GM12878 (cell line): ENCODE measurements around the gene LYG2. TPM values are rescaled to one million over a fixed set of nuclear protein-coding genes. Genes with fewer than 3 reads are reported as not detected.
"Not testable (repeated sequence)": the region's sequence is repeated elsewhere in the genome, so short reads cannot be mapped to it uniquely, and the experiment has no call there.

Experiments used
- ATAC-seq: fragments of 200-7000 bp; cut with Tn5 transposase; 3 replicates; pipeline ENCODE4 v1.9.1; 2020; ENCODE audit warnings: mild to moderate bottlenecking, moderate library complexity
- BruUV-seq: library from RNA; stranded (reverse); fragments of 400-500 nt; replicated peaks from 2 replicates; lab custom pipeline; 2021; lab: Mats Ljungman, UMichigan
- CTCF ChIA-PET: fragments of 300-600 bp; sonication (Branson Sonifier 250); formaldehyde crosslinking; extraction: SDS; loops from one replicate; lab custom pipeline; 2021; ENCODE audit warnings: inconsistent platforms; lab: Yijun Ruan, JAX
- POLR2A ChIA-PET: fragments of 350-600 bp; formaldehyde crosslinking; extraction: SDS; loops from one replicate; lab custom pipeline; 2021; ENCODE audit warnings: inconsistent platforms; lab: Charles Lee
- RAD21 ChIA-PET: fragments of 300-600 bp; sonication (Branson Sonifier 250); formaldehyde crosslinking; loops from one replicate; lab custom pipeline; 2023; ENCODE audit warnings: antibody characterized with exemption; ENCODE audit not compliant: unreplicated experiment; lab: Charles Lee
- SMC1A ChIA-PET: fragments of 300-600 bp; sonication (Branson Sonifier 250); formaldehyde crosslinking; loops from one replicate; lab custom pipeline; 2023; ENCODE audit not compliant: unreplicated experiment, uncharacterized antibody; lab: Charles Lee
- DNase-seq: peaks from one replicate; pipeline ENCODE4 v3.0.0-alpha.2; 2011; ENCODE audit warnings: low read depth, low spot score
- FAIRE-seq: peaks from 3 replicates; lab custom pipeline; 2011; peaks lifted over from hg19 to GRCh38; lab: Jason Lieb, UNC
- H2AFZ ChIP-seq: 2 replicates; pipeline ENCODE4 v1.6.0; 2011; ENCODE audit warnings: low read depth, low read length, control low read depth; ENCODE audit not compliant: control insufficient read depth
- H3K27ac ChIP-seq: 2 replicates; pipeline ENCODE4 v1.5.1; 2011; ENCODE audit warnings: control low read depth; ENCODE audit not compliant: control insufficient read depth, insufficient read depth
- H3K27me3 ChIP-seq, 2 experiments: replicated peaks in 1 of 2; 2 replicates each; pipeline versions ENCODE4 v1.6.0 to v1.6.1; 2011; ENCODE audit warnings: low read length in 1 of 2; ENCODE audit not compliant: control insufficient read depth in 2 of 2, insufficient read depth in 2 of 2
- H3K36me3 ChIP-seq, 2 experiments: 2 replicates each; pipeline ENCODE4 v1.5.1; 2011; ENCODE audit warnings: low read length in 1 of 2; ENCODE audit not compliant: control insufficient read depth in 2 of 2, insufficient read depth in 2 of 2
- H3K4me1 ChIP-seq: 2 replicates; pipeline ENCODE4 v1.6.1; 2011; ENCODE audit warnings: mild to moderate bottlenecking, low read length, moderate library complexity, mixed read lengths; ENCODE audit not compliant: control insufficient read depth, insufficient read depth
- H3K4me2 ChIP-seq: 2 replicates; pipeline ENCODE4 v1.6.0; 2011; ENCODE audit warnings: control low read depth; ENCODE audit not compliant: control insufficient read depth, insufficient read depth
- H3K4me3 ChIP-seq: fragments of 200-600 bp; sonication (generic); 2 replicates; pipeline ENCODE4 v1.5.1; 2016
- H3K79me2 ChIP-seq: 2 replicates; pipeline ENCODE4 v1.6.0; 2011; ENCODE audit warnings: low read length; ENCODE audit not compliant: control insufficient read depth, insufficient read depth
- H3K9ac ChIP-seq: 2 replicates; pipeline ENCODE4 v1.8.0; 2011; ENCODE audit warnings: low read length, control low read depth, mixed read lengths; ENCODE audit not compliant: control insufficient read depth, insufficient read depth
- H3K9me3 ChIP-seq: replicated peaks from 3 replicates; pipeline ENCODE4 v1.5.1; 2011; ENCODE audit warnings: mild to moderate bottlenecking, low read length; ENCODE audit not compliant: control insufficient read depth, insufficient read depth
- H4K20me1 ChIP-seq: 2 replicates; pipeline ENCODE4 v1.6.0; 2011; ENCODE audit not compliant: control insufficient read depth, insufficient read depth
- CBFB ChIP-seq: IDR thresholded peaks from 2 replicates; pipeline ENCODE4 v1.6.1; 2016; ENCODE audit warnings: antibody characterized with exemption, low read depth
- CEBPB ChIP-seq, 2 experiments: fragments of 150-350 bp in 1 of 2; IDR thresholded peaks; 2 replicates each; pipeline ENCODE4 v1.6.1; 2012 to 2014; ENCODE audit warnings: low read depth in 2 of 2, low read length in 2 of 2, borderline replicate concordance in 1 of 2, inconsistent platforms in 1 of 2
- EGR1 ChIP-seq, 2 experiments: IDR thresholded peaks; 1 replicate in 1 of 2; 2 replicates in 1 of 2; pipeline ENCODE4 v1.6.1; 2011 to 2012; ENCODE audit warnings: low read depth in 2 of 2, low read length in 2 of 2, borderline replicate concordance in 1 of 2, mild to moderate bottlenecking in 1 of 2, moderate library complexity in 1 of 2
- ESRRA ChIP-seq: IDR thresholded peaks from 2 replicates; pipeline ENCODE4 v1.6.1; 2012; ENCODE audit warnings: mild to moderate bottlenecking, low read length, improper control_type of control experiment
- HDAC2 ChIP-seq: fragments of 200-600 bp; sonication (generic); IDR thresholded peaks from 2 replicates; pipeline ENCODE4 v1.6.1; 2017
- HDGF ChIP-seq: fragments of 450-650 bp; IDR thresholded peaks from 2 replicates; pipeline ENCODE4 v1.6.1; 2016; ENCODE audit warnings: antibody characterized with exemption
- IKZF2 ChIP-seq, 2 experiments: fragments of 450-650 bp; IDR thresholded peaks; 2 replicates each; pipeline ENCODE4 v1.6.1; 2017; ENCODE audit warnings: mild to moderate bottlenecking in 2 of 2, moderate library complexity in 2 of 2
- NBN ChIP-seq: fragments of 450-650 bp; IDR thresholded peaks from 2 replicates; pipeline ENCODE4 v1.6.1; 2016
- SKIL ChIP-seq: fragments of 450-650 bp; IDR thresholded peaks from 2 replicates; pipeline ENCODE4 v1.6.1; 2017; ENCODE audit warnings: mild to moderate bottlenecking, low read depth, inconsistent platforms; ENCODE audit not compliant: poor library complexity, severe bottlenecking
- SREBF1 ChIP-seq: IDR thresholded peaks from 2 replicates; pipeline ENCODE4 v1.6.1; 2012; ENCODE audit warnings: mild to moderate bottlenecking, low read length
- YBX1 ChIP-seq: fragments of 450-650 bp; IDR thresholded peaks from 2 replicates; pipeline ENCODE4 v1.6.1; 2016; ENCODE audit warnings: antibody characterized with exemption
- ZNF207 ChIP-seq: fragments of 450-650 bp; IDR thresholded peaks from 2 replicates; pipeline ENCODE4 v1.6.1; 2014; ENCODE audit warnings: antibody characterized with exemption, mild to moderate bottlenecking, borderline replicate concordance
- ZSCAN29 ChIP-seq: fragments of 450-650 bp; IDR thresholded peaks from 2 replicates; pipeline ENCODE4 v1.6.1; 2017; ENCODE audit warnings: mild to moderate bottlenecking, moderate library complexity
- WGBS: methylation state at CpG from one replicate; pipeline ENCODE4 v1.1.6; 2016; ENCODE audit warnings: low lambda C conversion rate; ENCODE audit not compliant: insufficient replicate concordance, insufficient coverage; ENCODE audit errors: missing lambda C conversion rate; 5-methylcytosine and 5-hydroxymethylcytosine counted together
- in situ Hi-C: fragments of 300-500 bp; cut with MboI; formaldehyde crosslinking; loops from 9 replicates; pipeline ENCODE4 v1.14.3; 2018; ENCODE audit warnings: mixed read lengths
- intact Hi-C: fragments of 100-400 bp; cut with micrococcal nuclease; formaldehyde crosslinking; loops from one replicate; pipeline ENCODE4 v1.14.2; 2022; ENCODE audit not compliant: unreplicated experiment
- polyA plus RNA-seq, 11 experiments: library from polyadenylated mRNA; depleted of rRNA in 4 of 11; unstranded in 6 of 11; stranded (reverse) in 5 of 11; fragments of >200 nt; fragmentation: Nextera tagmentation in 4 of 11; fragmentation: Illumina TruSeq in 1 of 11; extraction: Ambion mirVana in 4 of 11; extraction: Trizol in 1 of 11; gene quantifications; 1 replicate in 1 of 11; 2 replicates in 10 of 11; pipeline versions ENCODE4 v1.2.1 to v1.2.3, GENCODE V29; 2011 to 2016; ENCODE audit warnings: inconsistent platforms in 2 of 11, missing spikeins in 2 of 11, low read depth in 1 of 11
- total RNA-seq, 4 experiments: library from RNA; depleted of rRNA in 3 of 4; stranded (reverse); fragments of >200 nt in 3 of 4; fragmentation: Illumina TruSeq in 1 of 4; extraction: Trizol in 1 of 4; gene quantifications; 2 replicates each; pipeline versions ENCODE4 v1.2.1 to v1.2.3, GENCODE V29; 2013 to 2021
- TF ChIP-seq, protein P1 (sequence below): fragments of 450-650 bp; IDR thresholded peaks from 2 replicates; pipeline ENCODE4 v1.6.1; 2014; ENCODE audit warnings: mild to moderate bottlenecking

Gene LYG2
- total and polyA plus RNA-seq, 10 of the 15 experiments (the other 5 are each of a cell fraction or from before 2014, with no cell fraction given), result 0.11 to 0.95 (median 0.37) TPM; not detected in 6

DNA sequence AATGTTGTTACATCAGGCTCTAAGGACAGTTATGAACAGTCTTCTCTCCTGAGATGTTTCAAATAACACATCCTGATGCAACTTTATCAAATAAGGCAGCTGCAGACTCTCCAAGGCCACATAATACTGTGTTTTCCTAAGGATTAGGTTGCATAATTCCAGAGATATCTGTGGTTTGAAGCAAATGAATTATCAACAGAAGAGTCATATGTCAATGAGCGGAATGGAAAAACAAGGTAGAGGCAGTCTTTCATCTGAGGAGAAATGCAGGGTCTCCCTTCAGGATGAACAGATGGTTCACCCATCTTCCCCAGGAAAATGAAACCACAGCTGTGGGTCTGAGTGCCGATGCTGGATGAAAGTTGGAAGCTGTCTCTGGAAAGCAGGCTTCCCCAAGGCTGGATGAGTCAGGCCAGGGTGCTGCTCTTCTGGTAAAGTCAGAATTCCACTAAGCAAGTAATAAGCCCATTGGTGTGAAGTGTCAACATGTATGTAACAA is 23.4 kb upstream of the LYG2 start (continued):
- TF ChIP-seq SREBF1, result no peak
- no peak for TF ChIP-seq HDAC2
- TF ChIP-seq, all 136 proteins: peak for 0

DNA sequence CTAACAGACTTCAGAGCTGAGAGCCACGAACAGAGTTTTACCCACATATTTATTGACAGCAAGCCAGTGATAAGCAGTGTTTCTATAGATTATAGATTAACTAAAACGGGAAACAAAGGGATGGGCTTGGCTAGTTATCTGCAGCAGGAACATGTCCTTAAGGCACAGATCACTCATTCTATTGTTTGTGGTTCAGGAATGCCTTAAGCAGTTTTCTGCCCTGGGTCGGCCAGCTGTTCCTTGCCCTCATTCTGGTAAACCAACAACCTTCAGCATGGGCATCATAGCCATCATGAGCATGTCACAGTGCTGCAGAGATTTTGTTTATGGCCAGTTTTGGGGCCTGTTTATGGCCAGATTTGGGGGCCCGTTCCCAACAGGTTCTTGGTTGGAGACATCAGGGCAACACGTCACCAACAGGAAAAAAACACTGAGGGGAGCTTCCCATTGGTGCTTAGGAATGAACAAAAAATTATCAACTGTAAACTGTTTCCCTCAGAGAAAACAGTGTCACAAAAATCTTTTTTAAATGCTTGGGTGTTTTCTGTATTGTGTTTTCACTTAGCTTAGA is 22.8 kb upstream of the LYG2 start:
- H3K27me3 ChIP-seq, ATAC-seq, H3K4me2 ChIP-seq, H3K36me3 ChIP-seq, in situ Hi-C loops, DNase-seq, H4K20me1 ChIP-seq, intact Hi-C loops, RAD21 ChIA-PET, H3K9ac ChIP-seq, H3K27ac ChIP-seq, FAIRE-seq, H3K4me3 ChIP-seq, H3K79me2 ChIP-seq, H3K4me1 ChIP-seq, CTCF ChIA-PET, H3K9me3 ChIP-seq, H2AFZ ChIP-seq, BruUV-seq: not testable (repeated sequence)
- WGBS, result 47% methylated on average over 5 of the region's 5 CpGs
- ChIA-PET POLR2A (interaction anchor here (0.6 kb wide), 1 partner anchor 31 kb away, joined by 3 read pairs; no protein-coding TSS in a partner anchor), SMC1A (interaction anchor here (0.9 kb wide), 1 partner anchor 35 kb away, joined by 3 read pairs; no protein-coding TSS in a partner anchor)

- FAIRE-seq (no peak), DNase-seq (no peak), ATAC-seq (no peak)
- Histone ChIP-seq H3K27me3 (no peaks in the 10 kb centered on the region), H3K4me2 (no peak overlapping the region), H3K4me3 (no peak overlapping the region), H3K9ac (no peak overlapping the region), H3K79me2 (no peaks in the 10 kb centered on the region), H3K4me1 (no peaks in the 10 kb centered on the region), H3K9me3 (peaks cover 2% of the 10 kb centered on the region; the same call in 1 of the 3 replicates), H3K36me3 (no peaks in the 10 kb centered on the region), H3K27ac (no peak overlapping the region), H4K20me1 (no peaks in the 10 kb centered on the region), H2AFZ (no peak overlapping the region)
- 42% methylated on average over 7 of the region's 7 CpGs for WGBS
- in situ Hi-C loops (no loop called here), intact Hi-C loops (no loop called here)
- ChIA-PET POLR2A (no interaction called here), SMC1A (no interaction called here), CTCF (no interaction called here), RAD21 (no interaction called here)
- BruUV-seq, result no TSS peak
- TF ChIP-seq SKIL (no peak), ESRRA (no peak), ZSCAN29 (no peak), IKZF2 (IDR thresholded peaks at IDR 0.05) (no peak), CEBPB (IDR thresholded peaks at IDR 0.05; ENCODE audit: borderline replicate concordance in 1 of 2, low read depth in 2 of 2, low read length in 2 of 2) (no peak), YBX1 (no peak), ZNF207 (no peak), EGR1 (IDR thresholded peaks at IDR 0.05; ENCODE audit: borderline replicate concordance in 1 of 2, low read depth in 2 of 2, low read length in 2 of 2) (no peak), NBN (no peak), HDGF (no peak), CBFB (no peak)
- TF ChIP-seq, protein P1, sequence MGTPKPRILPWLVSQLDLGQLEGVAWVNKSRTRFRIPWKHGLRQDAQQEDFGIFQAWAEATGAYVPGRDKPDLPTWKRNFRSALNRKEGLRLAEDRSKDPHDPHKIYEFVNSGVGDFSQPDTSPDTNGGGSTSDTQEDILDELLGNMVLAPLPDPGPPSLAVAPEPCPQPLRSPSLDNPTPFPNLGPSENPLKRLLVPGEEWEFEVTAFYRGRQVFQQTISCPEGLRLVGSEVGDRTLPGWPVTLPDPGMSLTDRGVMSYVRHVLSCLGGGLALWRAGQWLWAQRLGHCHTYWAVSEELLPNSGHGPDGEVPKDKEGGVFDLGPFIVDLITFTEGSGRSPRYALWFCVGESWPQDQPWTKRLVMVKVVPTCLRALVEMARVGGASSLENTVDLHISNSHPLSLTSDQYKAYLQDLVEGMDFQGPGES, result no peak
These were observed 20.4 kb upstream of the LYG2 start for GRCh38 chr2:99275882-99276281.
